Neuronal stem cell (in vitro differentiated cells): ENCODE data around the gene RPS2.
A peak's percentile ranks its signal among the peaks of the same experiment; 100 is the strongest.

Source experiments
- DNase-seq: peaks from one replicate; pipeline ENCODE4 v3.0.0-alpha.2; 2013; ENCODE audit warnings: low spot score
- H2AFZ ChIP-seq: one replicate; pipeline ENCODE4 v1.6.1; 2013; ENCODE audit warnings: mild to moderate bottlenecking, low read length, inconsistent platforms
- H2AK5ac ChIP-seq: 2 replicates; pipeline ENCODE4 v1.6.1; 2013; ENCODE audit warnings: low read depth, mild to moderate bottlenecking, inconsistent platforms, low read length, moderate library complexity, mixed read lengths
- H2BK120ac ChIP-seq: 2 replicates; pipeline ENCODE4 v1.6.1; 2013; ENCODE audit warnings: low read depth, mild to moderate bottlenecking, inconsistent platforms, low read length, moderate library complexity, mixed read lengths
- H2BK12ac ChIP-seq: one replicate; pipeline ENCODE4 v1.6.1; 2013; ENCODE audit warnings: low read length, inconsistent platforms
- H2BK15ac ChIP-seq: 2 replicates; pipeline ENCODE4 v1.6.1; 2013; ENCODE audit warnings: mild to moderate bottlenecking, low read length, inconsistent platforms, mixed read lengths
- H2BK5ac ChIP-seq: one replicate; pipeline ENCODE4 v1.6.1; 2013; ENCODE audit warnings: inconsistent platforms, mild to moderate bottlenecking, low read length, moderate library complexity
- H3K14ac ChIP-seq: one replicate; pipeline ENCODE4 v1.6.1; 2013; ENCODE audit warnings: low read length, inconsistent platforms
- H3K18ac ChIP-seq: 2 replicates; pipeline ENCODE4 v1.6.1; 2013; ENCODE audit warnings: low read length, inconsistent platforms
- H3K23ac ChIP-seq: 2 replicates; pipeline ENCODE4 v1.6.1; 2013; ENCODE audit warnings: low read depth, mild to moderate bottlenecking, mixed read lengths, low read length, inconsistent platforms; ENCODE audit not compliant: poor library complexity
- H3K27ac ChIP-seq: replicated peaks from 3 replicates; pipeline ENCODE4 v1.5.1; 2013; ENCODE audit warnings: low read length, inconsistent platforms
- H3K27me3 ChIP-seq, 3 experiments: 2 replicates each; pipeline ENCODE4 v1.6.1; 2013; ENCODE audit warnings: low read length in 3 of 3, mild to moderate bottlenecking in 2 of 3, inconsistent platforms in 1 of 3, low read depth in 1 of 3, mixed read lengths in 1 of 3, moderate library complexity in 1 of 3; ENCODE audit not compliant: control insufficient read depth in 3 of 3, insufficient read depth in 3 of 3
- H3K36me3 ChIP-seq, 2 donors: replicated peaks in 1 of 2; 2 replicates each; pipeline ENCODE4 v1.6.1; 2013; ENCODE audit warnings: low read length in 2 of 2; ENCODE audit not compliant: control insufficient read depth in 2 of 2, insufficient read depth in 2 of 2
- H3K4ac ChIP-seq: 2 replicates; pipeline ENCODE4 v1.6.1; 2013; ENCODE audit warnings: inconsistent platforms, mild to moderate bottlenecking, low read length, moderate library complexity
- H3K4me1 ChIP-seq, 2 donors: 1 replicate in 1 of 2; 2 replicates in 1 of 2; pipeline ENCODE4 v1.6.1; 2013; ENCODE audit warnings: low read length in 2 of 2, low read depth in 1 of 2; ENCODE audit not compliant: control insufficient read depth in 2 of 2, insufficient read depth in 1 of 2
- H3K4me2 ChIP-seq: one replicate; pipeline ENCODE4 v1.6.1; 2013; ENCODE audit warnings: mild to moderate bottlenecking, low read length, inconsistent platforms; ENCODE audit not compliant: insufficient read depth, poor library complexity, severe bottlenecking
- H3K4me3 ChIP-seq, 2 donors: 2 replicates each; pipeline ENCODE4 v1.5.1; 2013; ENCODE audit warnings: low read length in 2 of 2, mild to moderate bottlenecking in 2 of 2, inconsistent platforms in 1 of 2, moderate library complexity in 1 of 2
- H3K79me1 ChIP-seq: one replicate; pipeline ENCODE4 v1.6.1; 2013; ENCODE audit warnings: low read depth, mild to moderate bottlenecking, inconsistent platforms, low read length, moderate library complexity
- H3K9ac ChIP-seq: one replicate; pipeline ENCODE4 v1.6.1; 2013; ENCODE audit warnings: mild to moderate bottlenecking, low read depth, low read length, inconsistent platforms; ENCODE audit not compliant: poor library complexity
- H3K9me3 ChIP-seq, 2 donors: replicated peaks in 1 of 2; 2 replicates each; pipeline versions ENCODE3 to v1.6.1; 2013; ENCODE audit warnings: low read length in 2 of 2, mild to moderate bottlenecking in 2 of 2, inconsistent platforms in 1 of 2, low read depth in 1 of 2, mixed read lengths in 1 of 2, moderate library complexity in 1 of 2; ENCODE audit not compliant: control insufficient read depth in 2 of 2, insufficient read depth in 1 of 2
- H4K8ac ChIP-seq: one replicate; pipeline ENCODE4 v1.6.1; 2013; ENCODE audit warnings: low read depth, mild to moderate bottlenecking, inconsistent platforms, low read length, moderate library complexity
- H4K91ac ChIP-seq: one replicate; pipeline ENCODE4 v1.6.1; 2013; ENCODE audit warnings: low read length, low read depth, mild to moderate bottlenecking, inconsistent platforms; ENCODE audit not compliant: poor library complexity
- WGBS, 2 donors: extraction: QIAGEN DNeasy Blood & Tissue Kit; methylation state at CpG; one replicate each; pipeline ENCODE4 v1.1.7; 2013; ENCODE audit warnings: missing lambda C conversion rate in 2 of 2, mixed read lengths in 1 of 2; ENCODE audit not compliant: insufficient read length in 2 of 2, insufficient replicate concordance in 1 of 2; ENCODE audit errors: extremely low coverage in 2 of 2; 5-methylcytosine and 5-hydroxymethylcytosine counted together

The RPS2 gene

GRCh38 chr16:1984347-1985225 lies 20.0 kb upstream of the RPS2 start:
- WGBS, 2 donors = no CpG with 5 or more reads among the region's 58 CpGs
- Histone ChIP-seq H3K9me3 (no peaks in the 10 kb centered on the region), H3K27me3 (peaks cover 9 to 46% (median 21%) of the 10 kb centered on the region in 3 experiments)

GRCh38 chr16:1983544-1984346 lies 19.1 kb upstream of the RPS2 start, which contains the start of gene GFER:
GFER (plus strand) TSS chr16:1984193; CDS start chr16:1984219, 26 bp downstream.
- Histone ChIP-seq H3K18ac (peak within 1 kb of the TSS; percentile 100), H2AFZ (peak within 1 kb of the TSS; percentile 99), H3K79me1 (peaks cover 11% of the 10 kb centered on the region), H3K14ac (no peak within 1 kb of the TSS), H3K27me3 (peaks cover 1 to 46% (median 20%) of the 10 kb centered on the region in 3 experiments), H3K36me3 (peaks cover 22 to 26% of the 10 kb centered on the region in 2 donors), H3K9ac (peak within 1 kb of the TSS; percentile 98), H4K8ac (no peak within 1 kb of the TSS), H2BK12ac (peak within 1 kb of the TSS; percentile 18), H3K4me1 (peaks cover 17 to 31% of the 10 kb centered on the region in 2 donors), H2BK5ac (peak within 1 kb of the TSS; percentile 87), H3K4me3 (peak within 1 kb of the TSS; percentile 87 to 93), H3K23ac (peak within 1 kb of the TSS; percentile 98), H4K91ac (no peak within 1 kb of the TSS), H2AK5ac (peak within 1 kb of the TSS; percentile 98), H3K27ac (peak within 1 kb of the TSS; percentile 93), H2BK15ac (peak within 1 kb of the TSS; percentile 91), H3K9me3 (no peaks in the 10 kb centered on the region), H3K4ac (peak within 1 kb of the TSS; percentile 94), H3K4me2 (peak within 1 kb of the TSS; percentile 96), H2BK120ac (peak within 1 kb of the TSS; percentile 76)
- WGBS, 2 donors = no CpG with 5 or more reads among the region's 109 CpGs
- DNase-seq = peak; percentile 94

More at GRCh38 chr16:1984347-1985225, 20.0 kb upstream of the RPS2 start:
- no peak for DNase-seq
- Histone ChIP-seq H3K23ac (peak overlapping the region; percentile 93), H3K4me3 (peak overlapping the region; percentile 87 to 93), H3K4ac (peak overlapping the region; percentile 94), H3K14ac (no peak overlapping the region), H3K18ac (peak overlapping the region; percentile 97), H3K27ac (peak overlapping the region; percentile 60), H3K4me2 (peak overlapping the region; percentile 76), H2AFZ (peak overlapping the region; percentile 99), H2BK12ac (peak overlapping the region; percentile 18), H2AK5ac (peak overlapping the region; percentile 98), H2BK15ac (peak overlapping the region; percentile 55), H3K79me1 (peaks cover 13% of the 10 kb centered on the region), H4K91ac (no peak overlapping the region), H3K36me3 (peaks cover 22 to 24% of the 10 kb centered on the region in 2 donors), H3K9ac (peak overlapping the region; percentile 86), H2BK120ac (peak overlapping the region; percentile 35), H3K4me1 (peaks cover 17 to 34% of the 10 kb centered on the region in 2 donors), H4K8ac (no peak overlapping the region), H2BK5ac (peak overlapping the region; percentile 47)

- Histone ChIP-seq H3K27me3 (peaks cover 0 to 48% (median 18%) of the 10 kb centered on the region in 3 experiments), H2AK5ac (no peak overlapping the region), H3K14ac (no peak overlapping the region), H3K79me1 (peaks cover 11% of the 10 kb centered on the region), H3K27ac (peak overlapping the region; percentile 40), H3K9me3 (no peaks in the 10 kb centered on the region), H4K8ac (no peak overlapping the region), H3K23ac (peak overlapping the region; percentile 98), H2BK5ac (peak overlapping the region; percentile 87), H2BK12ac (no peak overlapping the region), H2BK120ac (no peak overlapping the region), H3K9ac (no peak overlapping the region), H2BK15ac (no peak overlapping the region), H3K4me3 (peak overlapping the region; percentile 87 to 88), H4K91ac (no peak overlapping the region), H2AFZ (peak overlapping the region; percentile 99), H3K4me1 (peaks cover 17 to 31% of the 10 kb centered on the region in 2 donors), H3K36me3 (peaks cover 22 to 32% of the 10 kb centered on the region in 2 donors), H3K18ac (peak overlapping the region; percentile 100), H3K4ac (no peak overlapping the region), H3K4me2 (peak overlapping the region; percentile 96)
- DNase-seq = no peak
- no CpG with 5 or more reads among the region's 19 CpGs for WGBS, 2 donors
These were observed 18.4 kb upstream of the RPS2 start for GRCh38 chr16:1982991-1983543.
